NCI-H748 (cell line): ENCODE data around the gene GLIPR2.

Experiments
- DNase-seq: peaks from one replicate; lab custom pipeline; 2025; ENCODE audit not compliant: unreplicated experiment; lab: John Stamatoyannopoulos, UW

GLIPR2 gene

DNA sequence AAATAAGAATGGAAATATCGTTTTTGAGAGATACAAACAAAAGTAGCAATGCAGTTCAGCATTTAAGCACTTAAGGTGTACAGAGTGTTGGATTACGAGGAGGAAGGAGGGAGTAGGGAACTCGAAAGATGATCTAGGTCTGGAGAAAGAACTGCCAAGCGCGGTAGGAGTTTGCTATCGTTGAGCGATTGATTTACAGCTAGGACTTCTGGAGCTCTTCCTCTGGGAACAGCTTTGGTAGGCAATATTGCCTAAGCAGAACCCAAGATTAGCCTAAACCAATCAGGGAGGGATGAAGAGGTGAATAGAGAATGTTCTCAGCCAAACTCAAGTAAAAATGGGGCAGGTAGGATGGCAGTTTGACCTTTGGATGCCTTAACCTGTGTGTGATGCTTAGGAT is 55.2 kb downstream of the GLIPR2 start:
- DNase-seq: no peak

DNA sequence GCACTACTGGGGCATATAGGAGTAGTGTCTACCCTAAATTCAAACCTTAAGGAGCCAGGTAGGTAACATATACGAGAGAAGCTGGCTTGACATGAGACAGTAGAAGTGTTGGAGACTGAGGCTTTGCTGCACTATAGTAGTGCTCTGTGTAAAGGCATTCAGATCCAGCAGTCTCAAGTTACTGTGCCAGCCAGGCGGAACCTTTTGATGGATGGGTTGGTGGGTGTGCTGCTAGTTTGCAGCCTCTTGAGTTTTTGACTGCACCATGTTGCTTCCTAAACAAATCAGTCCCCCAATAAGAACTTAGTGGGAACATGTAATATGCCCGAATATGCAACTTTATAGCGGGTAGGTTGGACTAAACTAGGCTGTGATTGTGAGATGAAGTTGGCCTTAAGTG is 55.7 kb downstream of the GLIPR2 start:
- DNase-seq: no peak

DNA sequence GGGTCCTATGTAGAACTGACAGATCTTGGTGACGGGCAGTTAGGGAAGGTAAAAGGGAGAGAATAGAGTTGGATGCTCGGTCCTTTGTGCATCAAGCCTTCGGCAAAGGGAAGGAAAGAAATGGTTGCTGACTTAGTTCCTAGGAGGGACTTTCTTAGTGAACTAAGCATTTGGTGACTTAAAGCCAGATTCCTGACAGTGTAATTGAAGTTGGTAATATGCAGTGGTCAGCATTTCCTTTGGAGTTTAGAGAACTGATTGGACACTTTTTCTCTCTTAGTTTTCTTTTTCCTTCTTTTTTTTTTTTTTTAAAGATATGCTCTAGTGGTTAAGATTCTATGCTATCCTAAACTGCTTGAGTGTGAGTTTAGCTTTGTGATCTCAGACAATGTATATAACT is 56.5 kb downstream of the GLIPR2 start:
- DNase-seq: no peak

DNA sequence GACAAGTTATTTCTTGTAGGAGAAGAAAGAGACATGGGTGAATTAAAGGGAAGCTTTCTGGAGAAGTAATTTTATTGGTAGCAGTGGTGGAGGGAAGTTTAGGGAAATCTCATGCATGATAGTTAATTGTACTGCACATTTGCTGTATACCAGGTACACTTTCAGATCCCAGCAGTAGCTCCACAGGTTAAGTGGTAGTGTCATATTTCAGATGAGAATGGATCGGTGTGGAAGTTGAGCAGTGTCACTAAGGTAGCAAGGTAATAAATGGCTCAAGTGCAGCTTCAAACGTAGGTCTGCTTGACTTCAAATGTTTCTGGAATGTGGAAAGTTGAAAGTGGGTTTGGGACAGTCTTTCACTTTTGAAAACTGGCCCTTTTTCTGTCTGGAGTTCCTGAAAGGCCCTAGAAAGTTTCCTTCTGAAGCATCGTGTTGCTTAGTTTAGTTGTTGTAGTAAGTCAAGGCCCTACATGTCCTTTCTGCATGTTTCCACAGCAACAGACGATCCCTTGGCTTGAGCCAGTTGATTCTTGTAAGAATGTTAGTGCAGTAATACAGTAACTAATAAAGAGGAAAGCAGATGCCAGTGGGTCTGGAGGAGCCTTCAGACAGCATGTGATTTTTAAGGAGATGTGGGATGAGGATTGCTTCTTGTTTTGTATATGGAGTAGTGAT is 57.9 kb downstream of the GLIPR2 start:
- peak; percentile 11 for DNase-seq

DNA sequence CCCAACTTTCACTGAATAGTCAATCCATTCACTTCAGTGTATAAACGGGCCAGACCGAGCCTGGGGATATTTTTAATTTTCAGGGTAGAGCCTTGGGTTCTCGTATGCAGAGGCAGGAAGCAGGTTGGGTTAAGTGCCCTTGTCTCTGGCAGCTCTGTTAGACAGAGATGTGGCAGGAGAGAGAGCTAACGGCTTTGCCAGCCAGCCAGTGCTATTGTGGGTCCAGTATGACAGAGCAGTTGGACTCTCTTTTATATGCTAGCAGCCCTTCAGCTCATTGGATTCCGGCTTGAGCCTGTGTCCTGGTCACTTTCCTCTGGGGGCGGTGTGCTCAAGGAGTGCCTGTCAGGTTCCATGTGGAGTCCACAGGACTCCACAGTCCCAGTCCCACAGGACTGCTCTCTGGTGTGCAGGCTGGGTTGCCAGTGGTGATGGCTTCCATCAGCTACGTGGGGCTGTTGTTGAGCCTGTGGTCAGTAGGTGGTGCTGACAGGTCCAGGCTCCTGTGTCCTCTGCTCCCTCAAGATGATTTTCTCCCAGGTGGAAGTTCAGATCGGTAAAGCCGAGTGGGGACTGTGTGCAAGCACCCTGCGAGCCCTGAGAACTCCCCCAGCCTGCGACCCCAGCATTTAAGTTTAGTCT is 68.5 kb downstream of the GLIPR2 start:
- no peak for DNase-seq

DNA sequence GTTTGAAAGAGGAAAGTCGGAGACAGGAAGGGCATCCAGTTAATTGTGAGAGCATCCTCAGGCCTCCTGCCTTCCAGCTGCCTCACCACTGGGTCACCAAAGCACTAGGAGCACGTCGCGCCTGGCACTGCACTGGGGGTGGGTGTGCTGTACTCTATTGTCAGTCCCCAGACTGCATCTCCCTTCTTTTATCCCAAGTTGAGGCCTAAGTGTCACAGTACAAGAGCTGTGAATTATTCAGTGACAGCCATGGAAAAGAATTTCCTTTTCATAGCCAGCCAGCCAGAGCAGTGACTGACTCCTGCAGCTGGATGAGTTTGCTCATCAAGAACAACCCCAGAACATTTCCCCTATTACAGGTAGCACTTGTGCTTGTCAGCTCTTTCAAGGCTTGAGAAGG is 70.5 kb downstream of the GLIPR2 start:
- no peak for DNase-seq

DNA sequence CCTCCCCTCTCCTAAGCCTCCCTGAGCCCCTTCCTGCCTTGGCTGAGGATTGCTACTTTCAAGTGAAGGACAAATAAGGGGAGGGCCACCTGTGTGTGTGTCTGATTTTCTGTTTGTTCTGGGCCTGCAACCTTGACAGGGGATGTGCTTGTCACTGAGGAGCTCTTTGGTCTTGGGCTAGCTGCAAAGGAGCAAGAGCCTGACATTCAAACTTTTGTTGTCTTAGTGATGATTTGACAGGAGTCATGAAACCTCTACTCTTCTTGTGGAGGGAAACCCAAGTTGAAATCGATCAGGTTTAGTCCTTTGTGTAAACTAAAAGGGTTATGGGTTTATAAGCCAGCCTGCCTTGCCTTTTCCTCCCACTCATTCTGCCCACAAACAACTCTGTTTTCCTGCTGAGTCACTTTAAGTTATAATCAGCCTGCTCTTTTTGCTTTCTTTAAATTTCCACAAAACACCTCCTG is 71.0 kb downstream of the GLIPR2 start:
- DNase-seq: no peak

DNA sequence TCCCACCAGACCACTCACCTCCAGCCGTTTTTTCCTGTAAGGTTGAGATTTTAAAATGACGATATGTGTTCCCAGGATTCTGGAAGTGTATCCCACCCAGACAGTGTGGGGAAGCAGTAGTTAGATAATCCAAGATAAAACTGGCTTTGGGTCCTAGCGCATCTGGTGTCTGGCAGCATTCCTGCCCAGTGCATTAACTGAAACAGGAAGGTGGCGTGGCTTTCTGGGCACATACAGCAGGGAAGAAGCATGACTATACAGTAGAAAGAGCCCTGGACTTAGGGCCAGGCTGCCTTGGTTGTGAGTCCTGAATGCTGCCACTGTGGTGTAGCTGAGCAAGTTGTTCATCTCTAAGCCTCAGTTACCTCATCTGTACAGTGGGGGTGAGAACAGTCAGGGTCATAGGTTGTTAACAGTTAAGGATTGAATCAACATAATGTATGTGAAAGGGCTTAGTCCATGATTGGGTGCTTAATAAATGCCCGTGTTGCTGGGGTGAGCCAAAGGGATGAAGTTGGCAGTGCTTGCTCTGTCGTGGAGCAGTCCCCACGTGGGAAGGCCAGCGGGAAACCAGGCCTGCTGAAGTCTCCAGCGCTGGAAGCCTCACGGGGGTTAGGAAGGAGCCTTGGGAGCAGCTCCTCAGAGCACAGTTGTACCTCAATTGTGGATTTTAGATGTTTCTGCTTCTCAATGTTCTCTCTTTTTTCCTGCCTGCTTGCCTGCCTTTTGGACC is 72.2 kb downstream of the GLIPR2 start:
- no peak for DNase-seq

DNA sequence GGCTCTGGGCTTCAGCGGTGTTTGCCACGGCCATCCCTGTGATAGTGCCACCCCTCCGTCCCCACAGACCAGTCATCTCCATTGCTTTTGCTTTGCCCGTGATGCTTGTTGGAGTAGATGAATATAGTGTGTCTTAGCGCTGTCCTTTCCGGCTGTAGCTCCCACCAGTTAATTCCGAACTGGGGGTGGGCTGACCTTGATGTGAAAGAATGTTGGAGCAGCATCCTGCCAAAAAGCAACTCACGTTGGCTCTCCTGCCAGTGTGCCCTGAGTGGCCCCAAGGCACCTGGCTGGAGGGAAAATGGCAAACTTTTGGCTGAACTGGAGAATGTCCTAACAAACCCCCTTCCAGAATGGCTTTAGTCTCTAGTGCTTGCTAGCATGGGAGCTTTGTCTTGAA is 74.2 kb downstream of the GLIPR2 start:
- no peak for DNase-seq

DNA sequence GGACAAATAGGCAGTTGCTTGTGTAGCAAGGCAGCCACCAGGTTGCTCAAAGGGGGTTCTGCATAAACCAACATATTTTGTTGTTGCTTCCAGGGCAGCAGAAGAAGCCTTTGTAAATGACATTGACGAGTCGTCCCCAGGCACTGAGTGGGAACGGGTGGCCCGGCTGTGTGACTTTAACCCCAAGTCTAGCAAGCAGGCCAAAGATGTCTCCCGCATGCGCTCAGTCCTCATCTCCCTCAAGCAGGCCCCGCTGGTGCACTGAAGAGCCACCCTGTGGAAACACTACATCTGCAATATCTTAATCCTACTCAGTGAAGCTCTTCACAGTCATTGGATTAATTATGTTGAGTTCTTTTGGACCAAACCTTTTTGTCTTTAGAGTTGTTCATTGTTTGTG is 75.0 kb downstream of the GLIPR2 start:
- DNase-seq: no peak

DNA sequence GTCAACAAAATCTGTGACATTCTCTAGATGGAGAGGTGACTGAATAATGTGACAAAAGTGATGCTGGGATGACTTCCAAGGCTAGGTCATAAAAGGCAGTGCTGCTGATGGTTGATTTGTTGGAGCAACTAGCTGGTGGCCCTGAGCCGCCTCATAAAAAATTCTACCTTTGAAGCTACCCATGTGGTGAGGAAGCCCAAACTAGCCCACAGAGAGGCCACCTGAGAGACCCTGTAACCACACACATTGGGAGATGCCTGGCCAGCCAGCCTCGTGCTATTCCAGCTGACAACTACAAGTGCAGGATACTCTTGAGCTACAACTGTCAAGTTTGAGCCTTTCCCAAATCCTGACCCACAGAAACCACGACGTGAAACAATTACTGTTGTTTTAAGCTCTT is 76.9 kb downstream of the GLIPR2 start:
- no peak for DNase-seq
